ENCODE data around the gene PTPRE. TPM values are rescaled to one million over a fixed set of nuclear protein-coding genes. Genes with fewer than 3 reads are reported as not detected.

Gene PTPRE
- total and polyA plus RNA-seq, 9 donors = 2.1 to 15.5 (median 6.9) TPM

GRCh38 chr10:127911218-127911866, 4.4 kb downstream of the PTPRE start:
- intact Hi-C loops (cut with DNase I) = no loop called here
- H3K4me1 ChIP-seq (ENCODE audit: insufficient read depth) = peaks cover 3% of the 10 kb centered on the region
- no peak overlapping the region for H3K27ac ChIP-seq
- no peaks in the 10 kb centered on the region for H3K36me3 ChIP-seq
- WGBS, 3 donors = 61 to 72% (median 71%) methylated on average over 10 of the region's 10 CpGs
- no peak overlapping the region for H3K4me3 ChIP-seq
- TF ChIP-seq CTCF (IDR thresholded peaks at IDR 0.05) (no peak), POLR2A (IDR thresholded peaks at IDR 0.05) (no peak), EP300 (IDR thresholded peaks at IDR 0.05) (no peak)
- H3K9me3 ChIP-seq = no peaks in the 10 kb centered on the region
- no peak for DNase-seq
- no peaks in the 10 kb centered on the region for H3K27me3 ChIP-seq

GRCh38 chr10:127911867-127912257, 5.0 kb downstream of the PTPRE start:
- Histone ChIP-seq H3K4me1 (ENCODE audit: insufficient read depth) (peaks cover 3% of the 10 kb centered on the region), H3K36me3 (no peaks in the 10 kb centered on the region), H3K27ac (no peak overlapping the region), H3K27me3 (no peaks in the 10 kb centered on the region), H3K4me3 (no peak overlapping the region), H3K9me3 (no peaks in the 10 kb centered on the region)
- DNase-seq = no peak
- 91 to 95% (median 94%) methylated on average over 4 of the region's 4 CpGs for WGBS, 3 donors
- intact Hi-C loops (cut with DNase I) = no loop called here
- TF ChIP-seq POLR2A (IDR thresholded peaks at IDR 0.05) (no peak), EP300 (IDR thresholded peaks at IDR 0.05) (no peak), CTCF (IDR thresholded peaks at IDR 0.05) (no peak)

- H3K9me3 ChIP-seq = no peaks in the 10 kb centered on the region
- H3K4me1 ChIP-seq (ENCODE audit: insufficient read depth) = peaks cover under 1% of the 10 kb centered on the region
- DNase-seq = no peak
These were observed 5.9 kb downstream of the PTPRE start for GRCh38 chr10:127912607-127913367.

GRCh38 chr10:127913368-127913759, 6.5 kb downstream of the PTPRE start:
- no peak for DNase-seq
- H3K9me3 ChIP-seq = no peaks in the 10 kb centered on the region
- H3K4me3 ChIP-seq = no peak overlapping the region
- H3K27ac ChIP-seq = no peak overlapping the region
- no peaks in the 10 kb centered on the region for H3K4me1 ChIP-seq (ENCODE audit: insufficient read depth)
- H3K36me3 ChIP-seq = no peaks in the 10 kb centered on the region
- intact Hi-C loops (cut with DNase I) = no loop called here
- H3K27me3 ChIP-seq = no peaks in the 10 kb centered on the region
- 86 to 95% (median 92%) methylated on average over 8 of the region's 8 CpGs for WGBS, 3 donors
- no peak for TF ChIP-seq CTCF (IDR thresholded peaks at IDR 0.05)
- no peak for TF ChIP-seq EP300 (IDR thresholded peaks at IDR 0.05)
- no peak for TF ChIP-seq POLR2A (IDR thresholded peaks at IDR 0.05)

More at GRCh38 chr10:127912607-127913367, 5.9 kb downstream of the PTPRE start:
- WGBS, 3 donors = 92 to 96% (median 95%) methylated on average over 12 of the region's 12 CpGs
- H3K4me3 ChIP-seq = no peak overlapping the region
- no peak overlapping the region for H3K27ac ChIP-seq
- intact Hi-C loops (cut with DNase I) = no loop called here
- TF ChIP-seq CTCF (IDR thresholded peaks at IDR 0.05) (no peak), EP300 (IDR thresholded peaks at IDR 0.05) (no peak), POLR2A (IDR thresholded peaks at IDR 0.05) (no peak)
- H3K27me3 ChIP-seq = no peaks in the 10 kb centered on the region
- H3K36me3 ChIP-seq = no peaks in the 10 kb centered on the region
